NCI-H2081 treated with DMSO at 0.1 percent for 48 hours (cell line): ENCODE results near the gene BRWD1.
"Not testable (repeated sequence)": the region's sequence is repeated elsewhere in the genome, so short reads cannot be mapped to it uniquely, and the experiment has no call there.

Experiments used
- DNase-seq: peaks from one replicate; lab custom pipeline; 2025; lab: John Stamatoyannopoulos, UW

Gene BRWD1

DNA sequence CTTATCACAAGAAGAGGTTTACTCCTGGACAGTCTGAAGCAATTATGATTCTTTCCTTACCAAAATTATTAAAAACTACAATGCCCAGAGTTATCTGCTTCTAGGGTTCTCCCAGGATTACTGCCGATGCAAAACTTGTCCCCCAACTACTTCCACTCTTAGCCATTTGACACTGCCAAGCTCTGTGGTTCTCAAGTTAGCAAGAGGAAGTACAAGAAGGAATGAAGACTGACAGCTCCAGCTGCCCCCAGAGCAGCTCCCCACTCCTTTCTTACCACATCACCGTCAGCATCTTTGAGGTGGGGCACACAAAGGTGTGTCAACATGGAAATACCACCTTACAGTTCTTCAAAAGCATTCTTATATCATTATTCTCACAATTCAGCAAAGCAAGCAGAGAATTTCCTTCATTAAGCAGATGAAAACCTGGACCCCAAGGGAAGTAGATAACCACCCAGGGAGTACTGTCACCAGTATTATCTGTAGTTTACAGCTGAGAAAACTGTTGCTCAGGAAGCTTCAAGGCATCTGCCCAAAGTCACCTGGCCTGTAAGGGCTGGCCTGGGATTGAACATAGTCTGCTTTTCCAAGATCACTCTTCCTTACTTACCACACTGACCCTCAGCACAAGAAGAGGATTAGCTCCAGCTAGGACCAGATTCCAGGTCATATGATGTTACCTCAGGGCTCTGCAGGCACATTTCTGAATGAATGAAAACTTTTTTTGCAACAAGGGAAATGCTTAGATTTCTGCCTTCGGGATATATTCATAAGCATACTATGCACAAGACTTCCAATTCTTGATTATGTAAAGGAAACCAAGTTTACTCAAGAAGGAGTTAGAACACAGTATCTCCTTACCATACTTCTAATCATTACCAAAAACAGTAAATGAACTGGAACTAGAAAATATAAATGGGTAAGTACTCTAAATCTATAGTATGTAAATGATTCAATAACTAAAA is 139.4 kb downstream of the BRWD1 start:
- DNase-seq = no peak

DNA sequence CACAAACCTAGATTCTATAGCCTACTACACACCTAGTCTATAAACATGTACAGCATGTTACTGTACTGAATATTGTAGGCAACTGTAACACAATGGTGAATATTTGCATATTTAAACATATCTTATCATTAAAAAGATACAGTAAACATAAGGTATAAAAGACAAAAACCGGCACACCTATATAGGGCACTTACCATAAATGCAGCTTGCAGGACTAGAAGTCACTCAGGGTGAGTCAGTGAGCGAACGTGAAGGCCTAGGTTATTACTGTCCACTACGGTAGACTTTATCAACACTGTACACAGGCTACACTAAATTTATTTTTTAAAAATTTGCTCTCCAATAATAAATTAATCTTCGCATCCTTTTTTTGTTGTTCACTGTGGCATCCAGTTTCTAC is 143.5 kb downstream of the BRWD1 start:
- no peak for DNase-seq

DNA sequence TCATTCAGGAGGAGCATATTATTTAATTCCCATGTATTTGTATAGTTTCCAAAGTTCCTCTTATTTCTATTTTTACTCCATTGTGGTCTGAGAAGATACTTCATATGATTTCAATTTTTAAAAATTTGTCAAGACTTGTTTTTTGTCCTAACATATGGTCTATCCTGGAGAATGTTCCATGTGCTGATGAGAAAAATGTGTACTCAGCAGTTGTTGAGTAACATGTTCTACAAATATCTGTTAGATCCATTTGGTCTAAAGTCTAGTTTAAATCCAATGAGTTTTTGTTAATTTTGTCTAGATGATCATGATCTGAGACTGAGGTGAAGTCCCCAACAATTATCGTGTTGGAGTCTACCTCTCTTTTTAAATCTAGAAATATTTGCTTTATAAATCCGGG is 144.6 kb downstream of the BRWD1 start:
- DNase-seq = no peak

DNA sequence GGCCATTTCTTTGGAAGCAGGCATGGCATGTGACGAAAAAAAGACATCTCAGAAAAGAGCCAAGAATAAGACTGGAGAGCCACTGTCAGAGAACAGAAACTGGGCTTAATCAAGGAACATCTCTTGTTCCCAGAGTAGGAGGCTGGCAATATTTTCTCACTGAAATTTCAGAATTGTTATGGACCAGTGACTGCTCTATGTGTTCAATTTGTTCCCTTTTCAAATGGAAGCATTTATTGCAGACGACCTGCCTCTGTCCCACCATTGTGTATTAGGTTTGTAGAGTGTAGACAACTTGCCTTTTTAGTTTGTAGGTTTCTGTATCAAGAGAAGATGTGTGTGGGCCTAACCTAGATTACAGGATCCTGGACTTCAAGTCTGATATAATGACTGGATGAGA is 148.9 kb downstream of the BRWD1 start:
- no peak for DNase-seq

DNA sequence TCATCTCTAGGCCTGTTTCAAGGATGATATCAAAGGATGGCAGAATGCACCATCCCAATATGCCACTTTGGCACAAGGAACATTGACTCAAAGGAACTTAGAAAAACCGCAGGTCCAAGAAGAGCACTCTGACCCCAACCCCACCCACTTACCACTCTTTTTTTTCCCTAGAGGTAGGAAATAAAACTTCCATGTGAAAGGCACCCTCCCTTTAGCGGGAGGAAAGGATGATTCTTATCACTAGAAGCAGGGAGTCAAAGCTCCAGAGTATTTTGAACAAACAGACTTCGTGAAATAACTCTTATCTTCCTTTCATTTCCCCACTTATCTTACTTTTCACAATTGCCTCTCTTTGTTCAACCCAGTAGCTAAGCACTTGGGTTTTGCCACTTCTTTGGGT is 152.4 kb downstream of the BRWD1 start:
- no peak for DNase-seq

DNA sequence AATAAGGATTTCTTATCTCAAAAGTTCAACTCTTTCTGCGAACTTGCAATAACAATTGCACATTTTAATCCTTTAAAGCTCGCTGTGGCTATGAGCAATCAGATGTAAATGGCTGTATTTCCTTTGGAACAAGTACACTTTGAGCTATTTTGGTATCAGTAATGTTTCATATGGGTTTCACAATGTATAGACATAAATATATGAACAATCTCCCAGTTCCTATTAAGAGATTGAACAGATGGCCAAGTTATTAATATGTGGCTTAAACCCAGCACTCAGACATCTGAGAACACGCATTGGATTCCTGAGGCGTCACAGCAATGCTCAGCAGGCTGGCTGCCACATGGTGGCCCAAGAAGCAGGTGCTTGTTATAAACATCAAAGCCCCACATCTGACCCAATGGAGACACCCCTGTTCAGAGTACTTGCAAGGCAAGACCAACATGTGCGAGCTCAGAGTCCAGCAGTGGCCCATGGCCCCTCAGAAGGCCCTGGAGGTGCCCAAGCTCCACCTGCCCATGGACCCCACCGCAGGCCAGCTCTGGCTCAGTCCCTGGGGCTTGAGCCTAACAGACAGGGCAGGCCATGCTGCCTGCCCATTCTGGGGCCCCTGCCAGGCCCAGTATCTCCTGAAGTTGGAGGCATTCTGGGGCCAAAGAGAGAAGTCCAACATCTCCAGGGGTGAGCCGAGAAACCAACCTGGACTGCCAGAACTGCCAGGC is 153.9 kb downstream of the BRWD1 start:
- DNase-seq = no peak

DNA sequence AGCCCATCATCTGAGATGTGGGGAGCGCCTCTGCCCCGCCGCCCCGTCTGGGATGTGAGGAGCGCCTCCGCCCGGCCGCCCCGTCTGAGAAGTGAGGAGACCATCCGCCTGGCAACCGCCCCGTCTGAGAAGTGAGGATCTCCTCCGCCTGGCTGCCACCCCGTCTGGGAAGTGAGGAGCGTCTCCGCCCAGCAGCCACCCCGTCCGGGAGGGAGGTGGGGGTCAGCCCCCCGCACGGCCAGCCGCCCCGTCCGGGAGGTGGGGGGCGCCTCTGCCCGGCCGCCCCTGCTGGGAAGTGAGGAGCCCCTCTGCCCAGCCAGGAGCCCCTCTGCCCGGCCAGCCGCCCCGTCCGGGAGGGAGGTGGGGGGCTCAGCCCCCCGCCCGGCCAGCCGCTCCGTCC is 156.2 kb downstream of the BRWD1 start:
- not testable (repeated sequence) for DNase-seq

DNA sequence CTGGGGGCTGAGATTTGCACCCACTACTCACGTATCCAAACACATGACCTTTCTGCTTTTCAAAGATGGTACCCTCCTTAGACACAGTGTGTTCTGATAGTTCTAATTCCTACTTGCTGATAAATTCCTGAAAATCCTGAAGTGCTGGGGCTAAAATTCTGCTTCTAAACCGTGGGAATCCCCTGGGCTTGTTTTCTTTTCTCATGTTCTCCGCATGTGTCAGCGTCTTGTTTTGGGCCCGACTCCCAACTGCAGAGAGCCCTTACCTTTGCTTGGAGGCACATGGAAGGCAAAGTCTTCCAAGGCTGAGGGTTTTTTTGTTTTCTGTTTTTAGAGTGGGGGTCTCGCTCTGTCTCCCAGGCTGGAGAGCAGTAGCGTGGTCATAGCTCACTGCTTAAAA is 157.4 kb downstream of the BRWD1 start:
- no peak for DNase-seq

DNA sequence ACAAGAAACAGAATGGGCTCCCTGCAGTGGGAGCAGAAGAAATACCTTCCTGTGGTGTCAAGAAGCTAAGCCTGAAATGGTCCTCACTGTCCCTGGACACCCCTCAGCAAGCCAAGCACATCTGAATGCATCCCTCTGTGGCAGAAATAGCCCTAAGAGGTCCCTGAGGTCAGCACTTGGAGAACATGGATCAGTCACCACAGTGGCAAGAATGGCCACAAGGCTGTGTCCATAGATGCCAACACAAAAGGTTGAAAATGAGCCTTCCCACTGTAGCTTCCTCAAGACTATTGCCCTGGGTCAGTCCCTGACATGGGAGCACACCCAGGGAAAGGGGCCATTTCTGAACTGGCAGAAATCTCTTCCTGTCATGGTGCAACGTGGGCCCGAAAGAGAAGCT is 157.9 kb downstream of the BRWD1 start:
- no peak for DNase-seq

DNA sequence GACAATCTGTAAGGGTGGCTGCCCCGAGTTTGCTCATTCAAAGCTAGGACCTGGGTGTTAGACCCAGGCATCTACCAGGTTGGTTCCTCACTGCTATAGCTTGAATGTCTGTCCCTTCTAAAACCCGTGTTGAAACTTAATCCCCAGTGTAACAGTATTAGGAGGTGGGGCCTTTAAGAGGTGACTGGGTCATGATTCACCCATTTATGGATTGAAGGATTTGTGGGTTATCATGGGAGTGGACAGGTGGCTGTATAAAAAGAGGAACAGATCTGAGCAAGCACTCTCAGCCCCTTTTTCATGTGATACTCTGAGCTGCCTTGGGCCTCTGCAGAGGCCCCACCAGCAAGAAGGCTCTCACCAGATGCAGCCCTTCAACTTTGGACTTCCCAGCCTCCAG is 159.6 kb downstream of the BRWD1 start:
- DNase-seq = no peak

DNA sequence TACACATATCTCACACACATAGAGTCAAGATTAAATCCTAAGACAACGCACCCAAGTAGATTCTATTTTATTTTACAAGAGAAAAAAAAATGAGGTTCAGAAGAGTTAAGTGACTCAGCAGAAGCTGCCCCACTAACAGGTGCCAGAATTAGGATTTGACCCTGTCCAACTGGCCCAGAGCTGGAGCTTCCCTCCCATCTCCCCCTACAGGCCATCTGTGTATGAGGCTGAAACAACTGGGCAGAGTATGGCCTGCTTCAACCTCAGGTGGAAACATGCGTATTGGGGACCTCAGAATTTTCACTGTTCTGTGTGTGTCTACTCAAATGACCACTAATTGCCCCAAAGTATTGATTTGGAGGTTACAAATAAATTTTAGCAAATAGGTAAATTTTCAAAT is 160.1 kb downstream of the BRWD1 start:
- no peak for DNase-seq

DNA sequence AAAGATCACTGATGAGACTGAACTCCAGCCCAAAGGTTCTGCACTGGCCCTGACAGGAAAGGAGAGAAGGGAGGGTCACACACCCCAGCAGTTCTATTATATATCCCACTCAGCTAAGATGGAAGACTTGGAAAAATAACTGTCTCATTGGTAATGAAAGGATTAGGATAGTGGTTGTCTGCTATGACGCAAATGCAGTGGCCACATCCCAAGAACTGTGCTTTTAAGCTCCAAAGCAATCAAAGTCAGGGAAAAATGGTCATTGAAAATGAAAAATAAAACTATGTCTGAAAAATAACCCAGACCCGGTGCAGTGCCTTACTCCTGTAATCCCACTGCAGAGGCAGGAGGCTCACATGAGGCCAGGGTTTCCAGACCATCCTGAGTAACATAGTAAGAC is 161.2 kb downstream of the BRWD1 start:
- no peak for DNase-seq

DNA sequence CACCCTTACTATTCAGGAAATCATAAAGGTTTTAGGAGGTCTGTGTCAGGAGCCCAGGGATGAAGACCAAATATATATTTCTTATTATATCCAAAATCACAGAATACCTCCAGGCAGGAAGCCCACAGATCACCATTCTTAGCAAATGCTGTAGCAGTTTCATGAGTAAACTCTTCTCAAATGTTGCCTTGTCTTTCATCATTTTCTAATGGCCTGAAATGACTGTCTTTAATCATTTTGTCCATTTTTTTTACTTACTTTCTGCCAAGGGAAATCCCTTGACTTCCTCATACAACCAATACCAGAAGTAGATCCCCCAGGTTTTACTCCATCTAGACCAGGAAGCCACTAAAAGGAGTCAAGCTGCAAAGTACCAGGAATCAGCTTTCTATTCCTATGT is 162.6 kb downstream of the BRWD1 start:
- no peak for DNase-seq

DNA sequence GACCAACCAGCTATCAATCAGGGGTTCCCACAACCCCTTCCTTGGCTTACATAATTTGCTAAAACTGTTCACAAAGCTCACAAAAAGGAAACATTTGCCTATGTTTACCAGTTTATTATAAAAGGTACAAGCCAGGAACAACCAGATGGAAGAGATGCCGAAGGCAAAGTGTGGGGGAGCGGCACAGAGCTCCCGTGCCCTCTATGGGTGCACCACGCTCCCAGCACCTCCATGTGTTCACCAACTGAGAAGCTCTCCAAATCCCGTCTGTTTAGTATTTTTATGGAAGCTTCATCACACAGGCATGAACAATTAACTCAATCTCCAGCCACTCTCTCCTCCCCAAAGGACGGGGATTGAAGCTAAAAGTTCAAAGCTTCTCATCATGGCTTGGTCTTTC is 163.1 kb downstream of the BRWD1 start:
- DNase-seq = no peak

DNA sequence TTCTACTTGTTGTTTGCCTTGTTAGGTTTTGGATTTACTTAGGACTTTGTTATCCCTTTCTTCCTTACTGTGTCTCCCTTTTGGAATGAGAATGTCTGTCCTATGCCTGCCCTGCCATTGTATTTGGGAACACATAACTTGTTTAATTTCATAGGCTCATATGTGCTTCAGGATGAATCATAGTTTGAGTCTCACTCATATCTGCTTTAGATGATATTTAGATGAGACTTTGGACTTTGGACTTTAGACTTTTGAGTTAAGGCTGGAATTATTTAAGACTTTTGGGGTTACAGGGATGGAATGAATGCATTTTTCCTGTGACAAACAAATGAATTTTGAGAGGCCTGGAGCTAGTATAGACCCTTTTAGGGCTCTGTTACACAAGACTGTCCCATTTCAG is 163.6 kb downstream of the BRWD1 start:
- no peak for DNase-seq

DNA sequence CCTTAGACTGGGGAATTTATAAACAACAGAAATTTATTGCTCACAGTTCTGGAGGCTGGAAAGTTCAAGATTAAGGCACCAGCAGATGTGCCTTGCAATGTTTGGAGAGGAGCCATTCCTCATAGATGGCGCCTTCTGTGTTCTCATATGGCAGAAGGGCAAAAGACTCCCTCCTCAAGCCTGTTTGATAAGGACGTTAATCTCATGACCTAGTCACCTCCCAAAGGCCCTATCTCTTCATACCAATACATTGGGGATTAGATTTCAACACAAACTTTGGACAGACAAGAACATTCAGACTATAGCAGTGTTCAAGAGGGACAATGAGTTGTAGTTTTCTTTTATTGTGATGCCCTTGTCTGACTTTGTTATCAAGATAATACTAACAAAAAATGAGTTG is 164.5 kb downstream of the BRWD1 start:
- DNase-seq = no peak

DNA sequence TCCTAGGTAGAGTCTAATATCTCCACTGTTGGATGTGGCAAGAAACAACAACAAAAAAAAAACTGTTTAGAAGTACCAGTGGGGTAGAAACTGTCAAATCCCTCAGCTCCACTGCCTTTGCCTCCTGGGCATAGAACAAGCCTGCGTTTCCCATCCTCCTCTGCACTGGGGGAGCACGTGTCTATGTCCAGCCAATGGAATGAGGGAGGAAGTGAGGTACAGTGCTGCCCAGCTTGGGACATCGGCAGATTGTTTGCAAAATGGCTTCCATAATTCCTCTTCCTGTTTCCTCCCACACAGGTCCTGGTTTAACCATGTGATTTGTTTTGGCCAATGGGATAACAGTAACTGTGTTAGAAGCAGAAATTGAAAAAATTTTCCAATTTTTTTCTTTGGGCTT is 169.2 kb downstream of the BRWD1 start:
- no peak for DNase-seq

DNA sequence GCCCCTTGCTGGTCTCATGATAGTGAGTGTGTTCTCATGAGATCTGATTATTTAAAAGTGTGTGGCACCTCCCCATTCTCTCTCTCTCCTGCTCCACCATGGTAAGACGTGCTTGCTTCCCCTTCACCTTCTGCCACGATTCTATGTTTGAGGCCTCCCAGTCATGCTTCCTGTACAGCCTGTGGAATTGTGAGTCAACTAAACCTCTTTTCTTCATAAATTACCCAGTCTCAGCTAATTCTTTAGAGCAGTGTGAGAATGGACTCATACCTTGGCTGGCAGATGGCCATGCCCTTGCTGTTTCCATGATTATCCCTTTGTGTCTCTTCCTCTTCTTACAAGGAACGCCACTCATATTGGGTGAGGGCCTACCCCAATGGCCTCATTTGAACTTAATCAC is 170.5 kb downstream of the BRWD1 start:
- no peak for DNase-seq

DNA sequence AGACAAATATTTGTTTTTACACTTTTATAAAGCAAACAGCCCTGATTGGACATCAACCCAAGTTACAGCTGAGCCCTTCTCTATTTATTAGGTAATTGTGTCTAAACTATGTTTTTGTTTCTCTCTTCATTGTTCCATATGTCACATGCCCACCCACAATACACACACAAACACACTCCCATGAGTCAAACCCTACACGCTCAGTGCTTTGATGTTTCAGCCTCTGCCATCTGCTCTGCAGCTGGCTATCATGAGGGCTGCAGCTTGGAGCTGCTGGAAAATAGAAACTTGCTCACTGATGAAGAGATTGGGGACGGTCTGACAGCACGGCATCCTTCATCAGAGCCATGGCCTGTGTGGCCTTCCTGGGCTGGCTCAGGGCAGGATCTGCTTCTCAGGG is 171.9 kb downstream of the BRWD1 start:
- no peak for DNase-seq

DNA sequence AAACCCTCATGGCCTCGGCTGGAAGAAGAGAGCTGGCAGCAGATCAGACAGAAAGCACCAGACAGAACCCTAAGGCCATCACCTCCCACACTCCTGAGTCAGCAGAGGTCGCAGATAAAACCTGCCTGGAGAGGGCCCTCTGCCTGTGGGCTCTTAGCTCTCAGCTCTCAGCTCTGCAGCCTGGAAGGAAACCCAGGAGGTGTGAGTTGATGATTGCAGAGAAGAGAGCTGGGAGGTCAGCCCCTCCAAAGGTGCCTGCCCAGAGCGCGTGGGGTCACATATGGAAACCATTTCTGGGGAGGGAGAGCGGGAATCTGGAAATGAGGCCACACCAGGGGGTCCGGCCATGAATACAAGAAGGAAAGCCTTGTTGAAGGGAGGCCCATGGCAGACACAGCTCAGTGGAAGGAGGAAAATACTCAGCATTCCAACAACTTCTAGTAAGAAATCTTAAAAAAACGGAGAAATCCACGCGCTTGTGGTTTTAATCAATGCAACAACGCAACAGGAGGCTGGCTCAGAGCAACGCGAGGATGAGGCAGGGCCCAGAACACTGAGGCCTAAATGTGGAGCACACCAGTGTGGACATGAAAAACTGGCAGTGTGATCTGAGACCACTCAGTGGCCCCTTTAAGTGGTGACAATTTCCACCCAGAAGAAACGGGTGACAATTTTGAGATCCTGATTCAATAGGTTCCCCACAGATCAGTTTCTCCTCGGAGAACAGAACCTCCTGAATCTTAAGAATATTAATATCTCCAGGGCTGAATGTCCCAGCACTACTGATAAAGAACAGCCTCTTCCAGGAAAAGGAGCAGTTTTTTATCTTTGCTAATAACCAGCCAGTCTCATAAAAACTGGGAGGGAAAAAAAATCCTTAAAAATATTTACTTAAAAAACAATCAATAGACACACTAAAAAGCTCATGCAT is 175.9 kb downstream of the BRWD1 start:
- DNase-seq = no peak

DNA sequence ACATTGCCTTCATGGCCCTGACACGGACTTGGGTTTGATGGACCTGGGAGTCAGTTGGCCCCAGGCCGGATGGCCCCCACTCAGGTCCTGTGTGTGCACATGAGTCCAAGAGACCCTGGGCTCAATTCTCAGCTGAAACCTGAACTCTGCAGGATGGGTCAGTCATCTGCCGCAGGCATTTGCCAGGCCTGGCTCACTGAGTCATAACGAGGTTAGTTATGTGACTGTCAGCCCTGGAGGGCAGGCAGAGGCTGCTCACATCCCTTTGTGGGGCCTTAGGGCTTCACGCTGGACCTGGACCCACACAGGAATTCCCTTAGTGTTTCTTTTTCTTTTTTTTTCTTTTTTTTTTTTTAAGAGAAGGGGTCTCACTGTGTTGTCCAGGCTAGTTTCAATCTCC is 176.7 kb downstream of the BRWD1 start:
- no peak for DNase-seq

DNA sequence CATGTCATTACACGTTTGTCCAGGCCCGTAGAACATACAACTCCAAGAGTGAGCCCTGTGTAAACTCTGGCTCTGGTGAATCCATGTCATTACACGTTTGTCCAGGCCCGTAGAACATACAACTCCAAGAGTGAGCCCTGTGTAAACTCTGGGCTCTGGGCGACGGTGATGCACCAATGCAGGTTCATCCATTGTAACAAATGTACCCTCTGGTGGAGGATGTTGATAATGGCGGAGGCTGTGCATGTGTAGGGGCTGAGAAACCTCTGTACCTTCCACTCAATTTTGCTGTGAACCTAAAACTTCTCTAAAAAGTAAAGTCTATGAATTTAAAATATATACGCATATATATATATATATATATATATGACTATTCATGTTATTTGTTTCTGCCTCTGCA is 177.3 kb downstream of the BRWD1 start:
- peak; percentile 3 for DNase-seq
